Stimulated activated CD8-positive, alpha-beta memory T cell treated with anti-CD3 and anti-CD28 coated beads, Interleukin-2, amount 100 ng/mL, for 1 hour (primary cell): ENCODE data around the gene KIR3DL2.
"Not testable (repeated sequence)": the region's sequence is repeated elsewhere in the genome, so short reads cannot be mapped to it uniquely, and the experiment has no call there.

Experiments
- DNase-seq, 2 donors: peaks; one replicate each; pipeline ENCODE4 v3.0.0-alpha.2; 2020; ENCODE audit warnings: low read depth in 2 of 2

KIR3DL2 gene

GRCh38 chr19:54850061-54850640 lies at the start of gene KIR3DL2:
Gene KIR3DL2, plus strand, starts transcription at chr19:54850443. Its CDS starts 33 bp downstream, at chr19:54850476.
- not testable (repeated sequence) for DNase-seq

- peak; percentile 13 to 18 for DNase-seq
Measured at GRCh38 chr19:54803410-54803809, 46.8 kb upstream of the KIR3DL2 start, which contains the start of gene KIR2DL4. Gene KIR2DL4, plus strand, starts transcription at chr19:54803610. Its CDS starts 42 bp downstream, at chr19:54803652.

- DNase-seq: no peak
Measured at GRCh38 chr19:54804101-54804500, 46.1 kb upstream of the KIR3DL2 start.

GRCh38 chr19:54804571-54804970 lies 45.7 kb upstream of the KIR3DL2 start:
- DNase-seq: no peak

GRCh38 chr19:54805665-54806515 lies 44.4 kb upstream of the KIR3DL2 start:
- no peak for DNase-seq

GRCh38 chr19:54806516-54806838 lies 43.8 kb upstream of the KIR3DL2 start:
- DNase-seq: no peak

- not testable (repeated sequence) for DNase-seq
Measured at GRCh38 chr19:54814571-54814970, 35.7 kb upstream of the KIR3DL2 start.

GRCh38 chr19:54816251-54816650 lies 34.0 kb upstream of the KIR3DL2 start, which contains the start of gene KIR3DL1:
Gene KIR3DL1, plus strand, starts transcription at chr19:54816468.
- DNase-seq: not testable (repeated sequence)

- no peak for DNase-seq
Measured at GRCh38 chr19:54817670-54818536, 32.3 kb upstream of the KIR3DL2 start.

GRCh38 chr19:54824416-54824815 lies 25.8 kb upstream of the KIR3DL2 start:
- not testable (repeated sequence) for DNase-seq

GRCh38 chr19:54825326-54825725 lies 24.9 kb upstream of the KIR3DL2 start:
- DNase-seq: not testable (repeated sequence)

GRCh38 chr19:54828064-54828463 lies 22.2 kb upstream of the KIR3DL2 start:
- DNase-seq: not testable (repeated sequence)

GRCh38 chr19:54832496-54832895 lies 17.7 kb upstream of the KIR3DL2 start, which contains the start of gene KIR2DS4:
Gene KIR2DS4, plus strand, starts transcription at chr19:54832676.
- not testable (repeated sequence) for DNase-seq

- DNase-seq: not testable (repeated sequence)
Measured at GRCh38 chr19:54835126-54835525, 15.1 kb upstream of the KIR3DL2 start.

GRCh38 chr19:54837522-54837921 lies 12.7 kb upstream of the KIR3DL2 start:
- not testable (repeated sequence) for DNase-seq

- not testable (repeated sequence) for DNase-seq
Measured at GRCh38 chr19:54843171-54843570, 7.1 kb upstream of the KIR3DL2 start.

- DNase-seq: no peak
Measured at GRCh38 chr19:54850930-54851329, 687 bp downstream of the KIR3DL2 start.

- no peak for DNase-seq
Measured at GRCh38 chr19:54851353-54851752, 1.1 kb downstream of the KIR3DL2 start.

GRCh38 chr19:54855241-54855640 lies 5.0 kb downstream of the KIR3DL2 start:
- DNase-seq: not testable (repeated sequence)

GRCh38 chr19:54858476-54858875 lies 8.2 kb downstream of the KIR3DL2 start:
- not testable (repeated sequence) for DNase-seq

- DNase-seq: not testable (repeated sequence)
Measured at GRCh38 chr19:54859421-54859820, 9.2 kb downstream of the KIR3DL2 start.

GRCh38 chr19:54863459-54863858 lies 13.2 kb downstream of the KIR3DL2 start:
- DNase-seq: not testable (repeated sequence)
